AG10803 (cell line): Measurements from ENCODE around the gene BNC2.
A peak's percentile ranks its signal among the peaks of the same experiment; 100 is the strongest.

Experiments used
- DNase-seq: peaks from one replicate; pipeline ENCODE4 v3.0.0; 2010; ENCODE audit warnings: low read depth
- H3K4me3 ChIP-seq: 2 replicates; pipeline ENCODE4 v1.5.1; 2011; ENCODE audit warnings: mild to moderate bottlenecking, low read length, control low read depth
- CTCF ChIP-seq: conservative IDR thresholded peaks from 2 replicates; pipeline ENCODE4 v1.5.1; 2011; ENCODE audit warnings: mild to moderate bottlenecking, low read length, control low read depth, inconsistent platforms

The BNC2 gene

GRCh38 chr9:16726718-16727451, 143.6 kb downstream of the BNC2 start:
- TF ChIP-seq CTCF: no peak
- H3K4me3 ChIP-seq: peak overlapping the region; percentile 67
- peak; percentile 84 for DNase-seq

DNA sequence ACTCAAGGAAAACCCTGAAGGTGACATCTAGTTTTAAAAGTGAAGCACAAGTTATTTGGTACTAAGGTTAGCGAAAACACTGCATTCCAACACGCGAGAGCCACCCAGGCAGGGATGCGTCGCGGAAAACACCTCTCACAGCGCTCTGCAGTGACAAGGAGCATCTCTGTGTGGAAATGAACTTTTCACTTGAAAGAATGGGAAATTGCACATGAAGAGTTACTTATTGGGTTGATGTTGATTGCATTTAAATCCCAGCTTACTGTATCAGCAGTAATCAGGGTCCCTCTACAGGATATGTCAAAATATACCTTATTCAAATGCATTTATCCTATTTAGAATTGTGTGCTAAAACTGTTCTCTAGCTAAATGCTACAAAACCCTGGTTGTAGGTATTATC, 144.4 kb downstream of the BNC2 start:
- TF ChIP-seq CTCF: peak; percentile 43
- peak; percentile 64 for DNase-seq
- H3K4me3 ChIP-seq: peak overlapping the region; percentile 67

- DNase-seq: no peak
- H3K4me3 ChIP-seq: no peak overlapping the region
- no peak for TF ChIP-seq CTCF
These were observed 145.4 kb downstream of the BNC2 start for GRCh38 chr9:16725066-16725465.

DNA sequence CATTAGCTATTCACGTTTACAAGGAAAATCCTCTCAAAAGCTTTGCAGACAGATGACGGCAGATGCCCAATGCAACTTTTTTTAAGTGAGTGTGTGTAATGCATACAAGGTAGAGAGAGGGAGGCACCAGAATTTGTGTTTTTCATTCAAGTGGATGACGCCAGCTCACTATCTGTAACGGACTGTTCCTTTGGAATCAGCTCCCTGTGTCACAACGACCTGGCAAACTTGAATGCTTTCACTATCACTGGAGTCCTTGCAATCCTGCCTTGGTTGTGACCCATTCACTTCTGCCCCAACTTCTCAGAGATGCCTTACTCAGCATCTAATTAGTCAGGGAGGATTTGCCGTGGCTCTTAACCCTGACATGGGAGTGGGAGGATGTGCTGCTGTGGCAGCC, 148.5 kb downstream of the BNC2 start:
- TF ChIP-seq CTCF: no peak
- peak overlapping the region; percentile 10; the same call in 1 of the 2 replicates for H3K4me3 ChIP-seq
- DNase-seq: peak; percentile 59

DNA sequence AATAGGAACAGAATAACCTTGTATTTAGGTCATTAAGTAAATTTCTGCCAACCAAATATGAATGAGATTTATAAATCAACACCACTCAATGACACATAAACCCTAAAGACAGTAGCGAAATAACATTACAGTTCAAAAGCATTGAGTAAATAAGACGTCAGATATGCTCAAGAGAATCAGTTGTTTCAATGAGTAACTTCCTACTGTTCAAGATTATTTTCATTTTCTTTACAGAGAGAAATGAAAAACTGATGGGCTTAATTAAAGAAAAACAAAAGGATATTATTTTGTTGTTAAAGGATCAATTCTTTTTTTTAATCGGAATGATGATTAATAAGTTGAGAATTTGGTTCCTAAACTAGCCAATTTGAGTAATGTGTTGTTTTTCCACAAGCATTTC, 150.1 kb downstream of the BNC2 start:
- TF ChIP-seq CTCF: no peak
- no peak overlapping the region for H3K4me3 ChIP-seq

GRCh38 chr9:16719921-16720320, 150.5 kb downstream of the BNC2 start:
- no peak for DNase-seq
- TF ChIP-seq CTCF: no peak
- no peak overlapping the region for H3K4me3 ChIP-seq

More for the DNA sequence above, 150.1 kb downstream of the BNC2 start:
- DNase-seq: no peak

- DNase-seq: no peak
- H3K4me3 ChIP-seq: no peak overlapping the region
- TF ChIP-seq CTCF: no peak
These were observed 151.5 kb downstream of the BNC2 start for GRCh38 chr9:16718952-16719351.
